Measurements from ENCODE around the gene APOO.
"Not testable (repeated sequence)": the region's sequence is repeated elsewhere in the genome, so short reads cannot be mapped to it uniquely, and the experiment has no call there.

The APOO gene

DNA sequence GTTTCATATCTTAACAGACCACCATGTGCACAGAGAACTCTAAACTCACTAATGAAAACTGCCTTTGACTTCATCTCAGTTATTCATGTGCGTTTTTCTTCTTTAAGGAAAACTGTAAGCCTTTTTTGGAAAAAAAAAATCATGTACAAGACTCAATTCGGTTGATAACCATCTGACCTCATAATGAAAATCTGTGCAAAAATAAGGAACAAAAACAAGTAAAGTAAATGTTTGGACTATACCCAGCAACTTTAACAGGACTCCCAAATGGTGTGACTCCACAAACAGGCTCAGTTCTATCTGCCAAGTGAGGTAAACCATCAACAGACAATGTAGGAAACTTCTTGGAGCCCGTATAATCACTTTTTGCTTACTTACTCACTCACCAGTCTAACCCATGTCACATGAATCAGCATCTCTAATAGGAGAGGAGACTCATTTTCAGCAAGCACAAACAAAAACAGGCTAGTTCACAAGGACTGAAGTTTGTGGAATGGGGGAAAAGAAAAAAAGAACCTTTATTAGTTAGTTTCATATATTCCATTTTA lies 9.3 kb downstream of the APOO start:
- no peak overlapping the region for H3K4me3 ChIP-seq (ENCODE audit: low read length)
- H3K9me3 ChIP-seq (ENCODE audit: low read length) = no peaks in the 10 kb centered on the region
- no peaks in the 10 kb centered on the region for H3K27me3 ChIP-seq (ENCODE audit: insufficient read depth, low read length)
- no peaks in the 10 kb centered on the region for H3K36me3 ChIP-seq (ENCODE audit: insufficient read depth, low read length)
- no peak overlapping the region for H2AFZ ChIP-seq (ENCODE audit: low read depth, low read length)
- H3K4me1 ChIP-seq (ENCODE audit: insufficient read depth, low read length) = peaks cover 13% of the 10 kb centered on the region

DNA sequence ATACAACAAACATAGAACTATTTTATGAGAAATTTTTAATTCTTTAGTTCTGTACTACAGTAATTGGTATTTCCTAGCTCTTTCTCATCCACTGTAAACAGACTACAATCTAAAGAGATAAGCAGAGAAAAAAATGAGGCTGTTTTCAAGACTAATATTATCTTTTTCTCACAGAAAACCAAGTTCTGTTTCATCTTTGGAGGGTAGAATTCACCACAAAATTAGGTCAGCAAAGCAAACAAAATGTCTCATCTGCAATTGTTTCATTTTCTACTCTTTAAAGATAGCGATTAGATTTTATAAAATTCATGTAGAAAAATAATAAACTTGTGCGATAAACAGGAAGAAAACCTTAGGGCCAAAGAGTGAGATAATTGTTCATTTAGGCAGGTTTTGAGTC lies 10.8 kb downstream of the APOO start:
- Histone ChIP-seq H3K4me1 (ENCODE audit: insufficient read depth, low read length) (peaks cover 10% of the 10 kb centered on the region), H3K4me3 (ENCODE audit: low read length) (no peak overlapping the region), H3K27me3 (ENCODE audit: insufficient read depth, low read length) (no peaks in the 10 kb centered on the region), H3K9me3 (ENCODE audit: low read length) (no peaks in the 10 kb centered on the region), H3K36me3 (ENCODE audit: insufficient read depth, low read length) (no peaks in the 10 kb centered on the region), H2AFZ (ENCODE audit: low read depth, low read length) (no peak overlapping the region)

DNA sequence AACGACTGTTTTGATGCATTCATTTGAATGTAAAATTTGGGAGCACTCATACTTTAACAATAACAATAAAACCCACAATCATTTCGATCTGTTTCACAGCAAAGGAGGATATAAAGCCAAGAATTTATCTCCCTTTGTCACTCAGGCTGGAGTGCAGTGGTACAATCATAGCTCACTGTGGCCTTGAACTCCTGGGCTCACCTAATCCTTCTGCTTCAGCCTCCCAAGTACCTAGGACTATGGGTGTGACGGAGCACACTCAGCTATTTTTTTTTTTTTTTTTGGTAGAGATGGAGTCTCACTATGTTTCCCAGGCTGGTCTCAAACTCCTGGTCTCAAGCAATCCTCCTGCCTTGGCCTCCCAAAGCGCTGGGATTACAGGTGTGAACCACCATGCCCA lies 11.2 kb downstream of the APOO start:
- H2AFZ ChIP-seq (ENCODE audit: low read depth, low read length); H3K36me3 ChIP-seq (ENCODE audit: insufficient read depth, low read length); H3K4me1 ChIP-seq (ENCODE audit: insufficient read depth, low read length); H3K9me3 ChIP-seq (ENCODE audit: low read length); H3K4me3 ChIP-seq (ENCODE audit: low read length); H3K27me3 ChIP-seq (ENCODE audit: insufficient read depth, low read length): not testable (repeated sequence)

DNA sequence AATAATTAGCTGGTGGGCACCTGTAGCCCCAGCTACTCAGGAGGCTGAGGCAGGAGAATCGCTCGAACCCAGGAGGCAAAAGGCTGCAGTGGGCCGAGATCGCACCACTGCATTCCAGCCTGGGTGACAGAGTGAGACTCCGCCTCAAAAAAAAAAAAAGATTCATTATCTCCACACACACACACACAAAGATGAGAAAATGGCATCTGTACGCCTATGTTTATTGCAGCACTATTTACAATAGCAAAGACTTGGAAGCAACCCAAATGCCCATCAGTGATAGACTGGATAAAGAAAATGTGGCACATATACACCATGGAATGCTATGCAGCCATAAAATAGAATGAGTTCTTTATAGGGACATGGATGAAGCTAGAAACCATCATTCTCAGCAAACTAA lies 12.7 kb downstream of the APOO start:
- H3K4me3 ChIP-seq (ENCODE audit: low read length); H3K36me3 ChIP-seq (ENCODE audit: insufficient read depth, low read length); H2AFZ ChIP-seq (ENCODE audit: low read depth, low read length); H3K4me1 ChIP-seq (ENCODE audit: insufficient read depth, low read length); H3K27me3 ChIP-seq (ENCODE audit: insufficient read depth, low read length); H3K9me3 ChIP-seq (ENCODE audit: low read length): not testable (repeated sequence)

DNA sequence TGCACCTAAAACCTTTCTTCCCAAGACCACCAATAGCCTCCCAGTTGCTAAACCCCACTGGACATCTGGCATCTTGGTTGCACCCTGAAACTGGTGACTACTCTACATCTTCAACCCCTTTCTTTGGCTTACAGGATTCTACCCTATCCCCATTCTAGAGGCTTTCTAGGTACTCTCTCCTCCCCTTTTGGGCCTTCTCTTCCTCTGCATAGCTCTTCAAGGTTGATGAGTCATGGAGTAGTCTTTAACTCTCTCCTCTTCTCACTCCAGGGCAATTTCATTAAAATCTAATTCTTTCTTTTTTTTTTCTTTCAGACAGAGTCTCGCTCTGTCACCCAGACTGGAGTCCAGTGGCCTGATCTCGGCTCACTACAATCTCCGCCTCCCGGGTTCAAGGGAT lies 16.8 kb downstream of the APOO start:
- Histone ChIP-seq H3K9me3 (ENCODE audit: low read length) (no peaks in the 10 kb centered on the region), H3K27me3 (ENCODE audit: insufficient read depth, low read length) (no peaks in the 10 kb centered on the region), H3K4me3 (ENCODE audit: low read length) (no peak overlapping the region), H2AFZ (ENCODE audit: low read depth, low read length) (no peak overlapping the region), H3K4me1 (ENCODE audit: insufficient read depth, low read length) (no peaks in the 10 kb centered on the region), H3K36me3 (ENCODE audit: insufficient read depth, low read length) (no peaks in the 10 kb centered on the region)

DNA sequence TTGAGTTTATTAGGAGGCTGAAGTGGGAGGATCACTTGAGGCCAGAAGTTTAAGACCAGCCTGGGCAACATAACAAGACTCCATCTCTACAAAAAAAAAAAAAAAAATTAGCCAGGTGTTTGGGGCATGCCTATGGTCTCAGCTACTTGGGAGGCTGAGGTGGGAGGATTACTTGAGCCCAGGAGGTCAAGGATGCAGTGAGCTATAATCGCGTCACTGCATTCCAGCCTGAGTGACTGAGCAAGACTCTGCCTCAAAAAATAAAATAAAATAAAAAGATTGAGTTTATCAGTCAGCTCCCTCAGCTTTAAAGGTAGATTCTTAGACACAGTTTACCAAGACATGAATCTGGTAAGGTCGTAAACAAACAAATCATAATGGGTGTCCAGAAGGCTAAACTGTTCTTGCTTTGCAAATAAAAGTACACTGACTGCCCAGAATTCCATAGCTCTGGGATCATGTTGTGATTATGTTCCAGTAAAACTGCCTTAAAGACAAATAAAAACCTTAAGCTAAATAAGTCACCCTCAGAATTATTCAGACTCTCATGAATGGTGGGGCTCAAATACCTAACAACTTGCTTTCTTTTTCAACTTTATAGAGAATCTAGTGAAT lies 18.7 kb downstream of the APOO start:
- no peaks in the 10 kb centered on the region for H3K4me1 ChIP-seq (ENCODE audit: insufficient read depth, low read length)
- no peak overlapping the region for H3K4me3 ChIP-seq (ENCODE audit: low read length)
- no peaks in the 10 kb centered on the region for H3K27me3 ChIP-seq (ENCODE audit: insufficient read depth, low read length)

DNA sequence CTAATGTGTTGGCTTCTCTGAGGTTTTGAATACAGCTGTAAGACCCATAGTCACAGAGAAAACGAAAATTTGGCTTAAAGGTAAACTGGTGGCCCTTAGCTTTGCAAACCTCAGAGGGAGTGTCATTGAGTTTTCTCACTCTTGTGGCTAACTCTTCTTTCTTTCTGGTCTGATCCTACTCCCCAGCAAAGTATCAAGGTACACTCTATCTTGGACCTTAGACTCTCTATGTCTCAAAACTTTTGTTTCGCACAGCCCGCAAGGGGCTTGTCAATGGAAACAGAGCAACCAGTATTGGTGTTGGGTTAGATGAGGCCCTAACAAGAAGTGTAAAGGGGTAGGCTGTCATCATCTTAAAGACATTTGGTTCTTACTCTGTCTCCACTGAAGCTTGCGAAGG lies 19.8 kb downstream of the APOO start:
- H3K9me3 ChIP-seq (ENCODE audit: low read length) = no peaks in the 10 kb centered on the region
- H3K36me3 ChIP-seq (ENCODE audit: insufficient read depth, low read length) = no peaks in the 10 kb centered on the region
- no peak overlapping the region for H3K4me3 ChIP-seq (ENCODE audit: low read length)
- H3K27me3 ChIP-seq (ENCODE audit: insufficient read depth, low read length) = no peaks in the 10 kb centered on the region
- H2AFZ ChIP-seq (ENCODE audit: low read depth, low read length) = no peak overlapping the region
- no peaks in the 10 kb centered on the region for H3K4me1 ChIP-seq (ENCODE audit: insufficient read depth, low read length)

More for the DNA sequence above, 18.7 kb downstream of the APOO start:
- Histone ChIP-seq H2AFZ (ENCODE audit: low read depth, low read length) (no peak overlapping the region), H3K36me3 (ENCODE audit: insufficient read depth, low read length) (no peaks in the 10 kb centered on the region), H3K9me3 (ENCODE audit: low read length) (no peaks in the 10 kb centered on the region)

DNA sequence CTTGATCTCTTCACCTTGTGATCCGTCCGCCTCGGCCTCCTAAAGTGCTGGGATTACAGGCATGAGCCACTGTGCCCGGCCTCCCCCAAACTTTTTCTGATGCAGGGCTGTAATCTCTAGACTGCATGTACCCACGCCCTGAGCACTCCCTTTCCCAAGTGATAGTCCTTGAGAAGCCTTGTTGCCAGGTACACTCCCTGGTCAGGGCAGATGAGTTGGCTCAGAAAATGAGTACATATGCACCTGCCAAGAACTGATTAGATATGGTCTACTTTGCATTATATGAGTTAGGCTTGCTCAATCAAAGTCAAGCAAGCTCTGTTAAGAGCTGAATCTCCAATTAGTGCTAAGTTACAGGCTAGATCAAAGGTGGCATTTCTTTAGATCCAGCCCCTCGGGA lies 20.3 kb downstream of the APOO start:
- Histone ChIP-seq H3K4me3 (ENCODE audit: low read length) (no peak overlapping the region), H2AFZ (ENCODE audit: low read depth, low read length) (no peak overlapping the region), H3K9me3 (ENCODE audit: low read length) (no peaks in the 10 kb centered on the region), H3K4me1 (ENCODE audit: insufficient read depth, low read length) (no peaks in the 10 kb centered on the region), H3K27me3 (ENCODE audit: insufficient read depth, low read length) (no peaks in the 10 kb centered on the region), H3K36me3 (ENCODE audit: insufficient read depth, low read length) (no peaks in the 10 kb centered on the region)

DNA sequence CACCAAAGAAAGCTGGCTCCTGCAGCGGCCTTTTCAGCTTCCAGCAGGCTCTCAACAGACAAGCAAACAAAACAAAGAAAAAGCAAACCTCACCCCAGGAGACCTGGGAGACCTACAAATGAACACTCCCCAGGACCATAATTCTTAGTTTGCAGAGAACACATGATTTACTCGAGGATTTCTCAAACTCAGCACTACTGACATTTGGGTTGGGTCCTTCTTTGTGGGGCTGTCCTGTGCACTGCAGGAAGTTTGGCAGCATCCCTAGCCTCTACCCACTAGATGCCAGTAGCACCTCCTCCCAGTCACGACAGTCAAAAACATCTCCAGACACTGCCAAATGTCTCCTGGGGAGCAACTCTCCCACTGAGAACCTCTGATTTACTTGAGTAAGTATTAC lies 21.9 kb downstream of the APOO start:
- Histone ChIP-seq H3K9me3 (ENCODE audit: low read length) (no peaks in the 10 kb centered on the region), H3K36me3 (ENCODE audit: insufficient read depth, low read length) (no peaks in the 10 kb centered on the region), H3K4me1 (ENCODE audit: insufficient read depth, low read length) (no peaks in the 10 kb centered on the region), H2AFZ (ENCODE audit: low read depth, low read length) (no peak overlapping the region), H3K27me3 (ENCODE audit: insufficient read depth, low read length) (no peaks in the 10 kb centered on the region), H3K4me3 (ENCODE audit: low read length) (no peak overlapping the region)

DNA sequence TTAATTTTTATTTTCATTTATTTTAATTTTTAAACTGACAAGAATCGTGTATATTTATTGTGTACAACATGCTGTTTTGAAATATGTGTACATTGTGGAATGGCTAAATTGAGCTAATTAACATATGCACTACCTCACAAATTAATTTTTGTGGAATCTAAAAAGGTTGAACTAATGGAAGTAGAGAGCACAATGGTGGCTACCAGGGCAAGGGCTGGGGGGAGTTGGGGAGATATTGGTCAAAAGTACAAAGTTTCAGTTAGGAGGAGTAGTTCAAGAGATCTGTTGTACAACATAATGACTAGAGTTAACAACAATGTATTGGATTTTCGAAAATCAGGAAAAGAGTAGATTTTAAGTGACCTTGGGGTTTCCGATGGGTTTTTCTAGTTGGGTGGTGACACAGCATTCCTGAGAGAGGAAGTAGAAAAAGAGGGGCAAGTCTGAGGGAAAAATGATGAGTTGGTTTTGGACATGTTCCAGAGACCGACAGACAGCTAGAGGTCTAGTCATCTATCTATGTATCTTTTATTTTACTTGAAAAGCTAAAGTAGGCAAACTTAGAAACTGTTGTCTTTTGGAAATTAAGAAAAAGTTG lies 23.2 kb downstream of the APOO start:
- no peaks in the 10 kb centered on the region for H3K36me3 ChIP-seq (ENCODE audit: insufficient read depth, low read length)

DNA sequence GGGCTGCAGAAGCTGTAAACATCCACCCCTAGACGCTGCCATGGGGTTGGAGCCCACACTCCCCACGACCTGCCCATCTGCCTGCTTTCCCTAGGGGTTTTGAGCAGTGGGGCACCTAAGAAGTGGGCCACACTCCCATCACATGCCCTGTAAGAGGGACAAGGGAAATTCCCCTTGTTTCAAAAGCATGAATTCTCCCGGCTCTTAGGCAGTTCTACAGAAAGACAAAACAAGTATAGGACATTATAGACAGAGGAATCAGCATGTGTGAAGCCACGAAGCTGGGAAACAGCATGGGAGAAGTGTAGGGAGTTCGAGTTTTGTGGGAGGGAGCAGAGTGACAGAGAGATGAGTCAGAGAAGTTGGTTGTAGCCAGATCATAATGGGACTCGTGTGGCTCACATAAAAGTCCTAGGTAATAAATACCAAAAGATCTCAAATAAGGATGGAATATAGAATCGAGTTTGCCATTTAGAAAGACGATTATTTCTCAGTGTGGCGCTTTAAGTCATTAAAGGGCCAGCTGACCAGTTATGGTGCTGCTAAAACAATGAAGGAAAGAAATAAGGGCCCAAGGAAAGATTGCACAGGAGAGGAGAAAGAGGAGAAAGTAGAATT lies 23.9 kb downstream of the APOO start:
- Histone ChIP-seq H3K9me3 (ENCODE audit: low read length) (no peaks in the 10 kb centered on the region), H2AFZ (ENCODE audit: low read depth, low read length) (no peak overlapping the region), H3K4me3 (ENCODE audit: low read length) (no peak overlapping the region), H3K36me3 (ENCODE audit: insufficient read depth, low read length) (no peaks in the 10 kb centered on the region), H3K27me3 (ENCODE audit: insufficient read depth, low read length) (no peaks in the 10 kb centered on the region), H3K4me1 (ENCODE audit: insufficient read depth, low read length) (no peaks in the 10 kb centered on the region)

More for the DNA sequence above, 23.2 kb downstream of the APOO start:
- Histone ChIP-seq H3K9me3 (ENCODE audit: low read length) (no peaks in the 10 kb centered on the region), H3K4me3 (ENCODE audit: low read length) (no peak overlapping the region), H3K4me1 (ENCODE audit: insufficient read depth, low read length) (no peaks in the 10 kb centered on the region), H2AFZ (ENCODE audit: low read depth, low read length) (no peak overlapping the region), H3K27me3 (ENCODE audit: insufficient read depth, low read length) (no peaks in the 10 kb centered on the region)

DNA sequence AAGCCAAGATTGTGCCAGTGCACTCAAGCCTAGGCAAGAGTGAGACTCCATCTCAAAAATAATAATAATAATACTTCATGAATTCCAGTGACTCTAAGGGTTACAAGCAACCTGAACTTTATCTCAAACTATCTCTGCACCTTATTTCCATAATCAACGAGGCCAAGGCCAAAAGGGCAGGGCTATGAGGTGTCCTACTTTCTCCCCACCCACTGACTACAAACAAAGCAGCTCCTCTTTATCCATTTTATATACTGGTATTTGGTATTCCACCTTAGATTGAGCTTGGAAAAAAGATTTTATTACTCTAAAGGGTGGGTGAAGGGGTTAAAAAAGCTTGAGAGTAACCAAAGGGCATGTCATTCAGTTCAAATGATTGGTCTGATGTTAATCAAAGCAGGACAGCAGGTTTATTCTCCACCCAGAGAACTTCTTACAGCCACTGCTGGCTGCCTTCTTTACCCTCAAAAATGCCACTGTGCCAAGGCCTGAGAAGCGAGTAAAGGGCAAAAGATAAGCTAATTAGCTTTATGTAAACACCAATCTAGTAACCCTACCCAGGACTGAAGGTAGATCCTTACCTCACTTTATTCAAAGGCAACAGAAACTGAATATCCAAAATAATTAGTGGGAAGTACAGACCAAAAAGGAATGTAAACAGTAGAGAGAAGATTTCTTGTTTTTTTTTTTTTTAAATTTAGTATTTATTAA lies 28.2 kb downstream of the APOO start:
- Histone ChIP-seq H3K9me3 (ENCODE audit: low read length) (no peaks in the 10 kb centered on the region), H3K4me1 (ENCODE audit: insufficient read depth, low read length) (no peaks in the 10 kb centered on the region), H3K4me3 (ENCODE audit: low read length) (no peak overlapping the region), H2AFZ (ENCODE audit: low read depth, low read length) (no peak overlapping the region), H3K36me3 (ENCODE audit: insufficient read depth, low read length) (no peaks in the 10 kb centered on the region), H3K27me3 (ENCODE audit: insufficient read depth, low read length) (no peaks in the 10 kb centered on the region)

DNA sequence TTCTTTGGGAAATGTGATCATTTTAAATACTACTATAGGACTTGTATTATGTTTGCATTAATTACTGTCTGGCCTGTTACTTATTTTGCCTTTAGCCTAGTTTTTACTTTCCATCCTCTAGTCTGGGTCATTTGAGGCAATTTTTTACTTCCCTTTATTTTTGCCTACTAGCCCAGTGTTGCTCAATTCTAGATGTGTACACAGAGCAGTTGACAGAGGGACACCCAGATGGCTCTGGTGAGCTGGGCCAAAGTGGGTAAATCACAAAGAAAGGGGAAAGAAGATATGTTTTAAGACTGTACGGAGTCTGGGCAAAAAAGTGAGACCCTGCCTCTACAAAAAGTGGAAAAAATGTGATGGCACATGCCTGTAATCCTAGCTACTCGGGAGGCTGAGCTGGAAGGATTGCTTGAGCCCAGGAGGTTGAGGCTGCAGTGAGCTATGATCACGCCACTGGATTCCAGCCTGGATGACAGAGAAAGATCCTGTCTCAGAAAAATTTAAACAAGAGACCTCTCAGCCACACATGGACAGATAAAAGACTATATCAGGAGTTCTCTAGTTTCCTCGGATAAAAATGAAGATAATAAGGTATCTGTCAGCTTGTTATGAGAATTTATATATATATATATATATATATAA lies 35.7 kb downstream of the APOO start:
- no peaks in the 10 kb centered on the region for H3K9me3 ChIP-seq (ENCODE audit: low read length)
- no peak overlapping the region for H3K4me3 ChIP-seq (ENCODE audit: low read length)
- H3K36me3 ChIP-seq (ENCODE audit: insufficient read depth, low read length) = no peaks in the 10 kb centered on the region
- no peaks in the 10 kb centered on the region for H3K4me1 ChIP-seq (ENCODE audit: insufficient read depth, low read length)
- no peaks in the 10 kb centered on the region for H3K27me3 ChIP-seq (ENCODE audit: insufficient read depth, low read length)
- no peak overlapping the region for H2AFZ ChIP-seq (ENCODE audit: low read depth, low read length)

Data from neuron (in vitro differentiated cells).